ENCODE results near the gene NELL1. TPM values are rescaled to one million over a fixed set of nuclear protein-coding genes. Genes with fewer than 3 reads are reported as not detected.

NELL1 gene
- total and polyA plus RNA-seq, 7 donors, result 0.34 to 1.1 (median 0.62) TPM; not detected in 3

- DNase-seq, result no peak
Measured at GRCh38 chr11:21476588-21476987, 807.2 kb downstream of the NELL1 start.

GRCh38 chr11:21480240-21480639 is 810.9 kb downstream of the NELL1 start:
- 59 to 73% methylated on average over 2 of the region's 2 CpGs for WGBS, 2 donors
- no peaks in the 10 kb centered on the region for H3K36me3 ChIP-seq
- TF ChIP-seq POLR2A (IDR thresholded peaks at IDR 0.05) (no peak), POLR2AphosphoS5 (IDR thresholded peaks at IDR 0.05) (no peak), CTCF (IDR thresholded peaks at IDR 0.05) (no peak), EP300 (IDR thresholded peaks at IDR 0.05) (no peak)
- DNase-seq, result no peak
- H3K27ac ChIP-seq, result no peak overlapping the region
- intact Hi-C loops (cut with DNase I), result no loop called here
- no peaks in the 10 kb centered on the region for H3K27me3 ChIP-seq
- H3K4me1 ChIP-seq, result no peaks in the 10 kb centered on the region
- no peaks in the 10 kb centered on the region for H3K9me3 ChIP-seq
- H3K4me3 ChIP-seq, result no peak overlapping the region

More at GRCh38 chr11:21476588-21476987, 807.2 kb downstream of the NELL1 start:
- no peaks in the 10 kb centered on the region for H3K36me3 ChIP-seq
- TF ChIP-seq POLR2AphosphoS5 (IDR thresholded peaks at IDR 0.05) (no peak), CTCF (IDR thresholded peaks at IDR 0.05) (no peak), EP300 (IDR thresholded peaks at IDR 0.05) (no peak), POLR2A (IDR thresholded peaks at IDR 0.05) (no peak)
- intact Hi-C loops (cut with DNase I), result no loop called here
- 85 to 89% methylated on average over 4 of the region's 4 CpGs for WGBS, 2 donors
- no peak overlapping the region for H3K4me3 ChIP-seq
- no peak overlapping the region for H3K27ac ChIP-seq
- no peaks in the 10 kb centered on the region for H3K9me3 ChIP-seq
- no peaks in the 10 kb centered on the region for H3K27me3 ChIP-seq
- no peaks in the 10 kb centered on the region for H3K4me1 ChIP-seq

GRCh38 chr11:21481255-21481654 is 811.9 kb downstream of the NELL1 start:
- Histone ChIP-seq H3K4me3 (no peak overlapping the region), H3K36me3 (no peaks in the 10 kb centered on the region), H3K27ac (no peak overlapping the region), H3K9me3 (no peaks in the 10 kb centered on the region), H3K27me3 (no peaks in the 10 kb centered on the region), H3K4me1 (no peaks in the 10 kb centered on the region)
- no peak for TF ChIP-seq POLR2AphosphoS5 (IDR thresholded peaks at IDR 0.05)
- TF ChIP-seq CTCF (IDR thresholded peaks at IDR 0.05), result no peak
- TF ChIP-seq EP300 (IDR thresholded peaks at IDR 0.05), result no peak
- TF ChIP-seq POLR2A (IDR thresholded peaks at IDR 0.05), result no peak
- intact Hi-C loops (cut with DNase I), result no loop called here
- DNase-seq, result no peak

- WGBS, 2 donors, result 93 to 95% methylated on average over 4 of the region's 4 CpGs
- no peak for DNase-seq
- Histone ChIP-seq H3K27me3 (no peaks in the 10 kb centered on the region), H3K9me3 (no peaks in the 10 kb centered on the region), H3K36me3 (no peaks in the 10 kb centered on the region), H3K4me3 (no peak overlapping the region), H3K27ac (no peak overlapping the region), H3K4me1 (no peaks in the 10 kb centered on the region)
- no peak for TF ChIP-seq EP300 (IDR thresholded peaks at IDR 0.05)
- TF ChIP-seq POLR2AphosphoS5 (IDR thresholded peaks at IDR 0.05), result no peak
- no peak for TF ChIP-seq POLR2A (IDR thresholded peaks at IDR 0.05)
- TF ChIP-seq CTCF (IDR thresholded peaks at IDR 0.05), result no peak
- intact Hi-C loops (cut with DNase I), result no loop called here
Measured at GRCh38 chr11:21484039-21484438, 814.7 kb downstream of the NELL1 start.

- no peak for DNase-seq
- Histone ChIP-seq H3K4me1 (no peaks in the 10 kb centered on the region), H3K27me3 (no peaks in the 10 kb centered on the region), H3K4me3 (no peak overlapping the region), H3K36me3 (no peaks in the 10 kb centered on the region), H3K9me3 (no peaks in the 10 kb centered on the region), H3K27ac (no peak overlapping the region)
- 62 to 85% methylated on average over 1 of the region's 1 CpG for WGBS, 2 donors
- TF ChIP-seq POLR2A (IDR thresholded peaks at IDR 0.05) (no peak), EP300 (IDR thresholded peaks at IDR 0.05) (no peak), POLR2AphosphoS5 (IDR thresholded peaks at IDR 0.05) (no peak), CTCF (IDR thresholded peaks at IDR 0.05) (no peak)
- intact Hi-C loops (cut with DNase I), result no loop called here
Measured at GRCh38 chr11:21485006-21485405, 815.6 kb downstream of the NELL1 start.
